Activated CD8-positive, alpha-beta memory T cell treated with anti-CD3 and anti-CD28 coated beads, Interleukin-2, amount 10 ng/mL, durations not matched to agents 7 days and 5 days (primary cell): ENCODE measurements around the gene LRGUK. TPM values are rescaled to one million over a fixed set of nuclear protein-coding genes. Genes with fewer than 3 reads are reported as not detected.
"Not testable (repeated sequence)": the region's sequence is repeated elsewhere in the genome, so short reads cannot be mapped to it uniquely, and the experiment has no call there.

ENCODE experiments used
- ATAC-seq: fragments of 150-1000 bp; cut with Tn5 transposase; one replicate; pipeline ENCODE4 v1.10.0; 2021; ENCODE audit warnings: moderate library complexity
- CTCF ChIA-PET: fragments of 350-600 bp; sonication (Branson Sonifier 250); formaldehyde crosslinking; loops from one replicate; lab custom pipeline; 2021; ENCODE audit warnings: antibody characterized with exemption; lab: Charles Lee
- DNase-seq: peaks from one replicate; pipeline ENCODE4 v3.0.0-alpha.2; 2020
- H3K27ac Mint-ChIP-seq: one replicate; pipeline ENCODE4 v1.8.0; 2021; ENCODE audit warnings: mild to moderate bottlenecking, mixed read lengths
- H3K27me3 Mint-ChIP-seq: one replicate; pipeline ENCODE4 v1.8.0; 2021; ENCODE audit warnings: mixed read lengths
- H3K36me3 Mint-ChIP-seq: one replicate; pipeline ENCODE4 v1.8.0; 2021; ENCODE audit warnings: mild to moderate bottlenecking, mixed read lengths
- H3K4me1 Mint-ChIP-seq: one replicate; pipeline ENCODE4 v1.8.0; 2021; ENCODE audit warnings: mixed read lengths
- H3K4me3 Mint-ChIP-seq: one replicate; pipeline ENCODE4 v1.8.0; 2021; ENCODE audit warnings: mild to moderate bottlenecking, moderate library complexity, mixed read lengths
- H3K9me3 Mint-ChIP-seq: one replicate; pipeline ENCODE4 v1.8.0; 2022; ENCODE audit warnings: low read depth, mixed read lengths
- total RNA-seq, 2 experiments: library from RNA; stranded (reverse); gene quantifications; one replicate each; pipeline ENCODE4 v1.2.3, GENCODE V29; 2021

Gene LRGUK
- total RNA-seq, 2 experiments from 2014 or later = 0.18 to 0.19 TPM

DNA sequence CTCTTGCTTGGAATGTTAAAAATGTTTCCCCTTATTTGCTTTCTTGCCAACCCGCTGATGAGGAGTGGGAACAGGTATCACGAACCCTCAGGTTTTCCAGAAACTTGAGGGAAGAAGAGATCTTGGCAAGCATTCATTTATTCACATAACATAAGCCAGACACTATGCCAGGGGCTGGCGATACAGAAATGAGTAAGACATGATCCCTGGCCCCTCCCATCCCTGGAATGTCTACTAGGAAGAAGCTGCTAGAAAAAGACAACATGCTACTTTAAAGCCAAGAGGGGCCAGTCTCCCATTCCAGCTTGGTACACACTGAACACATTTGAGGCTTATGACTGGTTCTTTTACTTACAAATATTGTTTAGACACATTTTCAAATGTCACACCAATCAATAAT is 163.1 kb downstream of the LRGUK start:
- Mint-ChIP-seq H3K27ac (no peak overlapping the region), H3K36me3 (peaks cover 16% of the 10 kb centered on the region), H3K27me3 (no peaks in the 10 kb centered on the region), H3K9me3 (no peaks in the 10 kb centered on the region), H3K4me1 (no peaks in the 10 kb centered on the region), H3K4me3 (no peak overlapping the region)
- DNase-seq (no peak), ATAC-seq (no peak)
- CTCF ChIA-PET = no interaction called here

DNA sequence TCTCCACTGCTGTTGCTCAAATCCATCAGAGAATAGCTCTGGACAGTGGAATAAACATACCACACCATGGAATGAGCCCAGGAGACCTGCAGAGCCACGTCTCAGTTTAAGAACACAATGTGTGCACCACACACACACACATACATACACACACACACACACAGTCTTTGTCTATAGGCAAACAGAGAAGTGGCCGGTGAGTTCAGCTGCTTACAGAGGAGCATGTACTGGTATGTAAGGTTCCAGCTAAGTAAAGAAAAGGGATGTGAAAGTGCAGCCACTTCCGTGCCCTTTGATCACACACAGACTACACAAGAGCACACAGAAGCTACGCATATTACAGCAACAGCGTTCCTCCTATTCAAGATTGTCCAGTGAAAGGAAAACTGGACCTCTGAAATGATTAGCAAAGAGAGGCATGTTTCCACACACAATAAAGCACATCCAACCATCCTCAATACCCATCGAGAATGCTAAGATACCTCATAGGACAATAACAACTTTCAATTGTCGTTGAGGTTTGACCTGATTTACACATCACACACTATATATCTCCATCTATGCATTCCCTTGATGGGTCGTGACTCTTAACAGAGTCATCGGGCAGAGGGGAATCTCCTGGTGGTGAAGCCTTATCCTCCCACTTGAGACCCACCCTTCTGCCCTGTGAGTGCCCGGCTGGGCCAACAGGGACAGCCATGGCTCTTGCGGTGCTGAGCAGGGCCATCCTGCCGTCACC is 166.0 kb downstream of the LRGUK start:
- Mint-ChIP-seq H3K4me1 (no peaks in the 10 kb centered on the region), H3K27ac (no peak overlapping the region), H3K27me3 (no peaks in the 10 kb centered on the region), H3K4me3 (no peak overlapping the region), H3K36me3 (peaks cover 24% of the 10 kb centered on the region), H3K9me3 (no peaks in the 10 kb centered on the region)
- ATAC-seq (no peak), DNase-seq (no peak)
- CTCF ChIA-PET = no interaction called here

GRCh38 chr7:134295982-134296381 is 168.8 kb downstream of the LRGUK start:
- peaks cover 29% of the 10 kb centered on the region for H3K36me3 Mint-ChIP-seq
- H3K9me3 Mint-ChIP-seq, H3K27ac Mint-ChIP-seq, CTCF ChIA-PET, ATAC-seq, DNase-seq, H3K27me3 Mint-ChIP-seq, H3K4me1 Mint-ChIP-seq, H3K4me3 Mint-ChIP-seq: not testable (repeated sequence)

GRCh38 chr7:134297489-134297888 is 170.3 kb downstream of the LRGUK start:
- no peaks in the 10 kb centered on the region for H3K27me3 Mint-ChIP-seq
- ATAC-seq = no peak
- H3K4me3 Mint-ChIP-seq = no peak overlapping the region
- H3K36me3 Mint-ChIP-seq = peaks cover 30% of the 10 kb centered on the region
- no peaks in the 10 kb centered on the region for H3K4me1 Mint-ChIP-seq
- H3K27ac Mint-ChIP-seq = no peak overlapping the region
- CTCF ChIA-PET = no interaction called here
- DNase-seq = no peak
- H3K9me3 Mint-ChIP-seq = no peaks in the 10 kb centered on the region

GRCh38 chr7:134298902-134299683 is 172.0 kb downstream of the LRGUK start:
- H3K4me1 Mint-ChIP-seq = no peaks in the 10 kb centered on the region
- H3K9me3 Mint-ChIP-seq = no peaks in the 10 kb centered on the region
- CTCF ChIA-PET = no interaction called here
- DNase-seq (no peak), ATAC-seq (no peak)
- H3K27me3 Mint-ChIP-seq = no peaks in the 10 kb centered on the region
- no peak overlapping the region for H3K4me3 Mint-ChIP-seq
- peaks cover 27% of the 10 kb centered on the region for H3K36me3 Mint-ChIP-seq
- no peak overlapping the region for H3K27ac Mint-ChIP-seq

DNA sequence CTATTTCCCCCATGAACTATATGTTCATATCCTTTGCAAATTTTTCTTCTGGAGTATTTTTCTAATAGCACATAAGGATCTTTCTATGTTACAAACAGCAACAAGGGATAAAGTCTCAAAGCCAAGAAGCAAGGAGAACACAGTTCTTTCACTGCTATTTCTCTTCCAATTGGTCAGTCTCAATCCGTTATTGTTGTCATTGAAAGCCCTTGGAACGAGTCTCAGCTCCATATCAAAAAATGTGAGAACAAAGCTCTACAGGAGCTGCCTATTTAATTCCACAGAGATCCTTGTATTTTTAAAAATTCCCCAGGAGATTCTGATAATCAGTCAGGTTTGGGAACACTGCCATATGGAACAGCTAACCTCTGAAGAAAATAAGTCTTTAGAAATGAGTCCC is 173.8 kb downstream of the LRGUK start:
- H3K9me3 Mint-ChIP-seq = no peaks in the 10 kb centered on the region
- ATAC-seq = no peak
- no peak overlapping the region for H3K27ac Mint-ChIP-seq
- H3K36me3 Mint-ChIP-seq = peaks cover 25% of the 10 kb centered on the region
- H3K27me3 Mint-ChIP-seq = no peaks in the 10 kb centered on the region
- no peak overlapping the region for H3K4me3 Mint-ChIP-seq
- CTCF ChIA-PET = no interaction called here
- no peaks in the 10 kb centered on the region for H3K4me1 Mint-ChIP-seq
- DNase-seq = no peak

DNA sequence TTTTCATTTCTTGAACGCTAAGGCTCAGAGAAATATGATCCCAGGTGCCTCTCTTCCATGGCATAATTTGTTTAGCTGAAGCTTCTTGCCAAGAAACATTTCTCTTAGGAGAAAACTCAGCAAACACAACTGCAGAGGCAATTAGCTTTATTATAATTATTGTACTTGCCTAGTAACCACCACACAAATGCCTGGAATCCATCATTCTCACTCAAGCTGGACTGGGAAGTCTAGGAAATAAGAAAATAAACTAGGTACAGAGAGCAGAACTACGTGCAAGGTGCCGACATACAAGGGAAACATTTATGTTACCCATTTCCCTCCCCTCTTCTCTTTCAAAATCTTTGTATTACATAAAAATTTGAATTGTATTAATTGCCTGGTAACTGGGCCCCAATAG is 174.5 kb downstream of the LRGUK start:
- H3K27ac Mint-ChIP-seq = no peak overlapping the region
- no peaks in the 10 kb centered on the region for H3K27me3 Mint-ChIP-seq
- CTCF ChIA-PET = no interaction called here
- no peaks in the 10 kb centered on the region for H3K9me3 Mint-ChIP-seq
- no peak for ATAC-seq
- no peak overlapping the region for H3K4me3 Mint-ChIP-seq
- H3K4me1 Mint-ChIP-seq = no peaks in the 10 kb centered on the region
- no peak for DNase-seq
- H3K36me3 Mint-ChIP-seq = peaks cover 24% of the 10 kb centered on the region

DNA sequence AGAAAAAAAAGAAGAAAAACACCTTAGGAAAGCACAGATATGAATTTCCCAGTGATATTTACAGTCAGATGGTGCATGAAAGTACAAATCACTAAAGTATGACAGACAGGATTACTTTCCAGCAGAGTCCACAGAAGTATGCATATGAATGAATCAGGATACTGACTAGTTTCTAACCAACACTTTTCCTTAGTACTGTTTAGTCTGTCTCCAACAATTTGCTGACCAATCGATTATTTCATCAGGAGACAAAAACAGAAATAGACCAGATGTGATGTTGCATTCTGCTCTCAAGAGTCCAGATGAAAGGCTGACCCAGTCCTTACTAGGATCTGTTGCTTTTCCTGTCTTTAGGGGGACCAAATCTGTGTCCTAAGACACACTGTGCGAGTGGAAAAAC is 175.0 kb downstream of the LRGUK start:
- Mint-ChIP-seq H3K4me1 (no peaks in the 10 kb centered on the region), H3K27me3 (no peaks in the 10 kb centered on the region), H3K36me3 (peaks cover 24% of the 10 kb centered on the region), H3K9me3 (no peaks in the 10 kb centered on the region), H3K27ac (no peak overlapping the region), H3K4me3 (no peak overlapping the region)
- ATAC-seq = no peak
- CTCF ChIA-PET = no interaction called here
- no peak for DNase-seq

DNA sequence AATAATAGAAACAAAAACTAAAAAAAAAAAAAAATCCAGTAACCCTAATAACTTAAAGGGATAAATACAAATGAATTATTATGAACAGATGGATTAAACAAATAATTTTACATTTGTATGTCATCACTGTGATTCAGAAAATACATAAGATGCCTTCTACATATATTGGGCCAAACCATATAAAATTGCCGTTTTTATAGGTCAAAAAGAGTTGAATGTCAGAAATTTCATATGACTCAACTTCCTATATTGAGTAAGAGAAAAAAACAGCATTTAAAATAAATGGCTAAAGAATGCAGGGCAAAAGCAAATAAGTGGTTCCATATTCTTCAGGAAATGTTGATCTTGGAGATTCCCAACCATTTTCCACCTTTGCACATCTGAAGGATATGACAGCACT is 180.2 kb downstream of the LRGUK start:
- DNase-seq (no peak), ATAC-seq (no peak)
- no peaks in the 10 kb centered on the region for H3K9me3 Mint-ChIP-seq
- H3K4me3 Mint-ChIP-seq = no peak overlapping the region
- H3K4me1 Mint-ChIP-seq = peaks cover 9% of the 10 kb centered on the region
- H3K27me3 Mint-ChIP-seq = no peaks in the 10 kb centered on the region
- CTCF ChIA-PET = no interaction called here
- H3K36me3 Mint-ChIP-seq = peaks cover 15% of the 10 kb centered on the region
- no peak overlapping the region for H3K27ac Mint-ChIP-seq

DNA sequence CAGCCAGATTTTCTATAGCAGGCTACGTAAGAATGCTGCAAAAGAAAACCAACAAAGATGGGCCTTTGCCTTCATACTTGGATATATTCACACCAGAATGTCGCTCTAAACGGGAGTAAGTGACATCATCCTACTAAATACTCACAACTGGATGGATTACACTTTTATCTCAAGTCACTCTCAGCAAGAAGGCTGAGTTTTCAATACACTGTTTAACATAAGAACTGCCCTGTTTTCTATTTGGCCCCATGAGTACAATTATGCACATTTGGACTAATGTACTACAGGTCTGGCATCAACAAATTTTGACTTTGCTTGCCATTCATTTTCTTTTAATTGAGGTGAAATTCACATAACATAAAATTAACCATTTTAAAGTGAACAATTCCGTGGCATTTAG is 181.4 kb downstream of the LRGUK start:
- ATAC-seq (no peak), DNase-seq (no peak)
- CTCF ChIA-PET = no interaction called here
- peaks cover 17% of the 10 kb centered on the region for H3K36me3 Mint-ChIP-seq
- no peak overlapping the region for H3K27ac Mint-ChIP-seq
- H3K9me3 Mint-ChIP-seq = no peaks in the 10 kb centered on the region
- peaks cover 9% of the 10 kb centered on the region for H3K4me1 Mint-ChIP-seq
- H3K4me3 Mint-ChIP-seq = no peak overlapping the region
- H3K27me3 Mint-ChIP-seq = no peaks in the 10 kb centered on the region

DNA sequence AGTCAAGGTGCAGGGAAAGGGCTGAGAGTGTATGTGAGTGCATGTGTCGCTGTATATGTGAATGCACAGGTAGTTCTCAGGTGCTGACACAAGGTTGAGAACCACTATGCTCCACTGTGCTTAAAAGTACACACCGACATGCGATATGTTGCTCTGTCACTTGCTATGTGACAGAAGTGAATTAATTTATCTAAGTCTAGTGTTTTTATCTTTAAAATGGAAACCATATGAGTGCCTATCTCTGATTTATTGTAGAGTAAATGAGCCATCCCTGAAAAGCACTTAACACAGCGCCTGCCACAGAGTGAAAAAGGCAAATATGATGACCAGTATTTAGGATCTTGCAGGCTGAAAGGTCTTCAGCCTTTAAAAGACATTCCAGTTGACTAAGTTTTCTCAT is 184.7 kb downstream of the LRGUK start:
- no peaks in the 10 kb centered on the region for H3K9me3 Mint-ChIP-seq
- H3K4me3 Mint-ChIP-seq = no peak overlapping the region
- no peak overlapping the region for H3K27ac Mint-ChIP-seq
- peaks cover 21% of the 10 kb centered on the region for H3K4me1 Mint-ChIP-seq
- peaks cover 4% of the 10 kb centered on the region for H3K36me3 Mint-ChIP-seq
- H3K27me3 Mint-ChIP-seq = no peaks in the 10 kb centered on the region
- no peak for ATAC-seq
- CTCF ChIA-PET = no interaction called here
- DNase-seq = no peak

DNA sequence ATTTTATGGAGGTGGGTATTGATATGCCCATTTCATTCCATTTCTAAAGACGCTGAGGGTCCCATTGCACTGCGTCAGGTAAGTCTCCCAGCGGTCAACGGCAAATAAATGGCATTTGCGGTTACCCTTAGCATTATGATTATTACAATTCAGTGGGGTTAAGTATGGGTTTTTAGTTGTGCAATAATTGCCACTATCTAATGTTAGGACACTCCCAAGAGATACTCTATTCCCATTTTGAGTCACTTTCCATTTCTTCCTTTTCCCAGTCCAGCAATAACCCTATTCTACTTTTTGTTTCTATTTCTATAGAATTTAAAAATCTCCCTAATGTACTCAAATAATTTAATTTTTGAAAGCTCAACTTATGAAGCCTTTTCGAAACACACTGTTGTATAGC is 185.6 kb downstream of the LRGUK start:
- DNase-seq = no peak
- CTCF ChIA-PET = no interaction called here
- Mint-ChIP-seq H3K27me3 (no peaks in the 10 kb centered on the region), H3K9me3 (no peaks in the 10 kb centered on the region), H3K36me3 (peaks cover 4% of the 10 kb centered on the region), H3K4me3 (no peak overlapping the region), H3K4me1 (peaks cover 26% of the 10 kb centered on the region), H3K27ac (no peak overlapping the region)
- ATAC-seq = no peak

GRCh38 chr7:134313543-134313942 is 186.4 kb downstream of the LRGUK start:
- DNase-seq (no peak), ATAC-seq (no peak)
- Mint-ChIP-seq H3K4me3 (no peak overlapping the region), H3K36me3 (peaks cover 2% of the 10 kb centered on the region), H3K27ac (no peak overlapping the region), H3K4me1 (peaks cover 27% of the 10 kb centered on the region), H3K27me3 (no peaks in the 10 kb centered on the region), H3K9me3 (no peaks in the 10 kb centered on the region)
- CTCF ChIA-PET = no interaction called here
